Measurements from ENCODE around the gene TMPRSS6. TPM values are rescaled to one million over a fixed set of nuclear protein-coding genes. Genes with fewer than 3 reads are reported as not detected.

Gene TMPRSS6
- total and polyA plus RNA-seq, 2 of the 8 experiments (the other 6 are each of a cell fraction or from before 2014, with no cell fraction given) = 0.02 TPM; not detected in 1

GRCh38 chr22:37126882-37127281 is 17.4 kb upstream of the TMPRSS6 start:
- no peak overlapping the region for H2AFZ ChIP-seq (ENCODE audit: low read length)
- no peak overlapping the region for H4K91ac ChIP-seq (replicated peaks; ENCODE audit: insufficient read length, low read length)
- H2BK120ac ChIP-seq (replicated peaks; ENCODE audit: low read depth, low read length) = no peak overlapping the region
- DNase-seq (ENCODE audit: low read depth in 1 of 2, low spot score in 2 of 2) = peak in 1 of 2 experiments; percentile 59
- CTCF ChIA-PET (ENCODE audit: partially characterized antibody) = interaction anchor here (0.6 to 3.1 kb wide), 37 partner anchors 9 to 480 kb away, joined by 3 to 20 read pairs (median 3); partner anchors contain the start of genes C1QTNF6 and IL2RB
- WGBS, 2 experiments (ENCODE audit: extremely low coverage in 1 of 2, insufficient coverage in 1 of 2, insufficient read length in 1 of 2, insufficient replicate concordance in 2 of 2, low coverage in 1 of 2, low lambda C conversion rate in 2 of 2, missing lambda C conversion rate in 1 of 2) = 70% methylated on average over 5 of the region's 5 CpGs; no CpG with 5 or more reads in 1 of the 2 experiments
- no peak overlapping the region for H3K56ac ChIP-seq (replicated peaks; ENCODE audit: insufficient read length, low read depth, low read length)
- no peaks in the 10 kb centered on the region for H3K23me2 ChIP-seq (ENCODE audit: low read depth, low read length)
- no peak overlapping the region for H3K4me3 ChIP-seq (ENCODE audit: extremely low read depth in 1 of 4, insufficient read depth in 2 of 4, low read depth in 3 of 4, low read length in 4 of 4)
- no peak overlapping the region; the same call in 1 of the 2 replicates for H3K18ac ChIP-seq (ENCODE audit: extremely low read depth, low read length)
- H3K4me1 ChIP-seq (replicated peaks in 1 of 4; ENCODE audit: control insufficient read depth in 3 of 4, insufficient read depth in 4 of 4, low read length in 3 of 4) = peaks cover 0 to 3% (median 2%) of the 10 kb centered on the region in 4 experiments; a peak in 4 of 7 replicates
- no peak overlapping the region for H2AK5ac ChIP-seq (ENCODE audit: low read depth, low read length)
- no peak overlapping the region for H3K14ac ChIP-seq (ENCODE audit: insufficient read length)
- H3K27me3 ChIP-seq (replicated peaks in 1 of 4; ENCODE audit: control insufficient read depth in 3 of 4, extremely low read depth in 1 of 4, insufficient read depth in 3 of 4, low read length in 3 of 4) = no peaks in the 10 kb centered on the region
- no peak overlapping the region for H3K9ac ChIP-seq (replicated peaks in 1 of 4; ENCODE audit: extremely low read depth in 1 of 4, low read depth in 3 of 4, low read length in 3 of 4)
- H2BK5ac ChIP-seq (ENCODE audit: low read depth, low read length) = no peak overlapping the region
- no peaks in the 10 kb centered on the region for H3K9me3 ChIP-seq (ENCODE audit: insufficient read depth in 2 of 2, low read depth in 1 of 2, low read length in 1 of 2)
- peak; percentile 65 to 76 for TF ChIP-seq RAD21 (IDR thresholded peaks at IDR 0.05 in 1 of 2, conservative IDR thresholded peaks at IDR 0.05 in 1 of 2; ENCODE audit: low read depth in 2 of 2, low read length in 2 of 2)
- TF ChIP-seq, protein P1, sequence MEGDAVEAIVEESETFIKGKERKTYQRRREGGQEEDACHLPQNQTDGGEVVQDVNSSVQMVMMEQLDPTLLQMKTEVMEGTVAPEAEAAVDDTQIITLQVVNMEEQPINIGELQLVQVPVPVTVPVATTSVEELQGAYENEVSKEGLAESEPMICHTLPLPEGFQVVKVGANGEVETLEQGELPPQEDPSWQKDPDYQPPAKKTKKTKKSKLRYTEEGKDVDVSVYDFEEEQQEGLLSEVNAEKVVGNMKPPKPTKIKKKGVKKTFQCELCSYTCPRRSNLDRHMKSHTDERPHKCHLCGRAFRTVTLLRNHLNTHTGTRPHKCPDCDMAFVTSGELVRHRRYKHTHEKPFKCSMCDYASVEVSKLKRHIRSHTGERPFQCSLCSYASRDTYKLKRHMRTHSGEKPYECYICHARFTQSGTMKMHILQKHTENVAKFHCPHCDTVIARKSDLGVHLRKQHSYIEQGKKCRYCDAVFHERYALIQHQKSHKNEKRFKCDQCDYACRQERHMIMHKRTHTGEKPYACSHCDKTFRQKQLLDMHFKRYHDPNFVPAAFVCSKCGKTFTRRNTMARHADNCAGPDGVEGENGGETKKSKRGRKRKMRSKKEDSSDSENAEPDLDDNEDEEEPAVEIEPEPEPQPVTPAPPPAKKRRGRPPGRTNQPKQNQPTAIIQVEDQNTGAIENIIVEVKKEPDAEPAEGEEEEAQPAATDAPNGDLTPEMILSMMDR (IDR thresholded peaks at IDR 0.05; ENCODE audit: control extremely low read depth in 1 of 3, insufficient read depth in 1 of 3, low read depth in 1 of 3, low read length in 3 of 3) = peak; percentile 78 to 87 (median 81)
- TF ChIP-seq SIN3A (conservative IDR thresholded peaks at IDR 0.05 in 1 of 2, IDR thresholded peaks at IDR 0.05 in 1 of 2; ENCODE audit: low read depth in 1 of 2, low read length in 2 of 2) = no peak
- TF ChIP-seq GABPA (IDR thresholded peaks at IDR 0.05; ENCODE audit: borderline replicate concordance, insufficient read depth, low read length) = no peak
- TF ChIP-seq ATF3 (IDR thresholded peaks at IDR 0.05; ENCODE audit: insufficient read depth, low read depth, low read length) = no peak
- no peak overlapping the region for H4K8ac ChIP-seq (ENCODE audit: extremely low read depth, insufficient read depth, low read length)
- no peak overlapping the region for H2BK20ac ChIP-seq (ENCODE audit: low read length)
- H3K4me2 ChIP-seq (ENCODE audit: insufficient read depth in 1 of 2, low read depth in 2 of 2, low read length in 2 of 2) = no peak overlapping the region
- no peaks in the 10 kb centered on the region for H3K36me3 ChIP-seq (ENCODE audit: control insufficient read depth in 2 of 4, insufficient read depth in 4 of 4, low read length in 3 of 4)
- no peaks in the 10 kb centered on the region for H4K20me1 ChIP-seq (replicated peaks in 1 of 2; ENCODE audit: control insufficient read depth in 1 of 2, insufficient read depth in 2 of 2, low read length in 2 of 2)
- H3K4ac ChIP-seq (replicated peaks; ENCODE audit: insufficient read length, low read depth, low read length) = no peak overlapping the region
- no peaks in the 10 kb centered on the region for H3K79me2 ChIP-seq (ENCODE audit: control insufficient read depth in 1 of 2, insufficient read depth in 2 of 2, low read length in 2 of 2)
- H2BK12ac ChIP-seq (ENCODE audit: low read depth, low read length) = no peak overlapping the region
- H3K23ac ChIP-seq (ENCODE audit: insufficient read length) = no peak overlapping the region
- no peak overlapping the region for H3K27ac ChIP-seq (ENCODE audit: low read depth, low read length)
- H4K5ac ChIP-seq (ENCODE audit: insufficient read length, low read depth, low read length) = no peak overlapping the region
- FAIRE-seq = no peak
- no peaks in the 10 kb centered on the region for H3K79me1 ChIP-seq (ENCODE audit: low read depth, low read length)
- no peak overlapping the region for H2BK15ac ChIP-seq (ENCODE audit: low read length)
- POLR2A ChIA-PET (ENCODE audit: partially characterized antibody) = interaction anchor here (0.8 to 1.3 kb wide), 2 partner anchors 18 to 31 kb away, joined by 3 to 4 read pairs; no protein-coding TSS in a partner anchor
